ENCODE data around the gene QSER1.

DNA sequence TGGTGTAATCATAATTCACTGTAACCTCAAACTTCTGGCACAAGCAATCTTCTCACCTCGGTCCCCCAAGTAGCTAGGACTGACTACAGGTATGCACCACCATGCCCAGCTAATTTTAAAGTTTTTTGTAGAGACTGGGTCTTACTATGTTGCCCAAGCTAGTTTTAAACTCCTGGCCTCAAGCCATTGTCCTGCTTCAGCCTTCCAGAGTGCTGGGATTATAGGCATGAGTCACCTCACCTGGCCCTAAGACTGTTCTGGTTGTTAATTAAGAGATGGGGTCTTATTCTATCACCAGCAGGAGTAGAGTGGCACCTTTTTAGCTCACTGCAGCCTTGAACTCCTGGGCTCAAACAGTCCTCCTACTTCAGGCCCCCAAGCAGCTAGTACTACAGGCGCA, 71.1 kb downstream of the QSER1 start:
- TF ChIP-seq POLR2A (IDR thresholded peaks at IDR 0.05; ENCODE audit: low read length) (no peak), GATA1 (IDR thresholded peaks at IDR 0.05; ENCODE audit: low read depth, low read length) (no peak)

Data from erythroblast (primary cell).